ENCODE results near the gene STARD13. TPM values are rescaled to one million over a fixed set of nuclear protein-coding genes. Genes with fewer than 3 reads are reported as not detected.

The STARD13 gene
- total RNA-seq, 1 experiment from 2014 or later, result 4.1 TPM

DNA sequence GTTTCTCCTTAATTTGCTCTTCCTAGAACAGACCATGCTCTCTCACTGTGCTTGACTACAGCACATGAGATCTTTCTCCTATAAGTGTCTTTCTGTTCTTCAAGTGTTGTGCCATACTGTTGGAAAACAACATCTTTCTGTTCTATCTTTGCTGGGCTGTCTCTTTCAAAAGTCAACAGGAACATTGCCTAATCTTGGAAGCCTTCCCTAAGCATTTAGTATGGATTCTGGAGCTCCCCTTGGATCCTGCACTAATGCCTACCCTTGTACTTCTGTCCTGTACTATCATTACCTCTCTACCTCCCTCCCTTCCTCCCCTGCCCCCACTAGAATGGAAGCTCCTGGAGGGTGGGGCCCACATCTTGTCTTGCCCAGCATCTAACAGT, 26.8 kb downstream of the STARD13 start:
- no TSS peak for BruUV-seq (replicated peaks)
- TF ChIP-seq EGR1 (IDR thresholded peaks at IDR 0.05; ENCODE audit: low read depth) (no peak), ELF1 (IDR thresholded peaks at IDR 0.05; ENCODE audit: borderline replicate concordance, low read depth) (no peak), SP1 (IDR thresholded peaks at IDR 0.05; ENCODE audit: low read depth) (no peak), EZH2phosphoT487 (IDR thresholded peaks at IDR 0.05; ENCODE audit: borderline replicate concordance) (no peak), TCF7L2 (IDR thresholded peaks at IDR 0.05; ENCODE audit: borderline replicate concordance, extremely low read depth, insufficient read depth, insufficient read length) (no peak), POLR2AphosphoS5 (IDR thresholded peaks at IDR 0.05; ENCODE audit: low read depth, low read length) (no peak), SIN3A (IDR thresholded peaks at IDR 0.05; ENCODE audit: low read depth) (no peak), FOSL1 (IDR thresholded peaks at IDR 0.05; ENCODE audit: low read depth) (no peak), CEBPB (IDR thresholded peaks at IDR 0.05; ENCODE audit: low read depth) (no peak), ZNF274 (IDR thresholded peaks at IDR 0.05; ENCODE audit: low read depth, low read length) (no peak), CBX3 (IDR thresholded peaks at IDR 0.05; ENCODE audit: low read depth) (no peak), JUND (IDR thresholded peaks at IDR 0.05) (no peak), POLR2A (IDR thresholded peaks at IDR 0.05; ENCODE audit: borderline replicate concordance, extremely low read depth, insufficient read depth, insufficient read length) (no peak)
- TF ChIP-seq, protein P1, sequence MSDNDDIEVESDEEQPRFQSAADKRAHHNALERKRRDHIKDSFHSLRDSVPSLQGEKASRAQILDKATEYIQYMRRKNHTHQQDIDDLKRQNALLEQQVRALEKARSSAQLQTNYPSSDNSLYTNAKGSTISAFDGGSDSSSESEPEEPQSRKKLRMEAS (IDR thresholded peaks at IDR 0.05), result no peak
- TF ChIP-seq, protein P2, sequence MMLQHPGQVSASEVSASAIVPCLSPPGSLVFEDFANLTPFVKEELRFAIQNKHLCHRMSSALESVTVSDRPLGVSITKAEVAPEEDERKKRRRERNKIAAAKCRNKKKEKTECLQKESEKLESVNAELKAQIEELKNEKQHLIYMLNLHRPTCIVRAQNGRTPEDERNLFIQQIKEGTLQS (IDR thresholded peaks at IDR 0.05), result no peak
- TF ChIP-seq, protein P3, sequence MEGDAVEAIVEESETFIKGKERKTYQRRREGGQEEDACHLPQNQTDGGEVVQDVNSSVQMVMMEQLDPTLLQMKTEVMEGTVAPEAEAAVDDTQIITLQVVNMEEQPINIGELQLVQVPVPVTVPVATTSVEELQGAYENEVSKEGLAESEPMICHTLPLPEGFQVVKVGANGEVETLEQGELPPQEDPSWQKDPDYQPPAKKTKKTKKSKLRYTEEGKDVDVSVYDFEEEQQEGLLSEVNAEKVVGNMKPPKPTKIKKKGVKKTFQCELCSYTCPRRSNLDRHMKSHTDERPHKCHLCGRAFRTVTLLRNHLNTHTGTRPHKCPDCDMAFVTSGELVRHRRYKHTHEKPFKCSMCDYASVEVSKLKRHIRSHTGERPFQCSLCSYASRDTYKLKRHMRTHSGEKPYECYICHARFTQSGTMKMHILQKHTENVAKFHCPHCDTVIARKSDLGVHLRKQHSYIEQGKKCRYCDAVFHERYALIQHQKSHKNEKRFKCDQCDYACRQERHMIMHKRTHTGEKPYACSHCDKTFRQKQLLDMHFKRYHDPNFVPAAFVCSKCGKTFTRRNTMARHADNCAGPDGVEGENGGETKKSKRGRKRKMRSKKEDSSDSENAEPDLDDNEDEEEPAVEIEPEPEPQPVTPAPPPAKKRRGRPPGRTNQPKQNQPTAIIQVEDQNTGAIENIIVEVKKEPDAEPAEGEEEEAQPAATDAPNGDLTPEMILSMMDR (IDR thresholded peaks at IDR 0.05 in 2 of 3, conservative IDR thresholded peaks at IDR 0.05 in 1 of 3; ENCODE audit: borderline replicate concordance in 1 of 3, insufficient read depth in 1 of 3, low read depth in 2 of 3, low read length in 2 of 3), result no peak
- Histone ChIP-seq H3K4me1 (ENCODE audit: control insufficient read depth in 1 of 2, insufficient read depth in 2 of 2, low read length in 2 of 2) (peaks cover 31 to 32% of the 10 kb centered on the region in 2 experiments; a peak in 3 of 4 replicates), H2AFZ (ENCODE audit: low read depth, low read length, poor library complexity, severe bottlenecking) (no peak overlapping the region), H3K9me2 (ENCODE audit: insufficient read depth) (no peaks in the 10 kb centered on the region), H3K36me3 (ENCODE audit: control insufficient read depth in 1 of 2, insufficient read depth in 2 of 2, low read length in 2 of 2) (no peaks in the 10 kb centered on the region), H4K20me1 (ENCODE audit: insufficient read depth) (no peaks in the 10 kb centered on the region), H3K27me3 (ENCODE audit: insufficient read depth, low read length) (no peaks in the 10 kb centered on the region), H3K9ac (ENCODE audit: low read length) (no peak overlapping the region), H3K27ac (ENCODE audit: low read depth, low read length) (no peak overlapping the region), H3K9me3 (ENCODE audit: control insufficient read depth in 1 of 2, insufficient read depth in 1 of 2, low read depth in 1 of 2, low read length in 2 of 2) (no peaks in the 10 kb centered on the region), H3K79me2 (ENCODE audit: insufficient read depth, low read length) (no peaks in the 10 kb centered on the region), H3K4me2 (ENCODE audit: low read length) (no peak overlapping the region), H3K4me3 (replicated peaks in 1 of 2; ENCODE audit: low read depth in 1 of 2, low read length in 2 of 2) (no peak overlapping the region)
- ChIA-PET CTCF (no interaction called here), RAD21 (ENCODE audit: low non-redundant PET in 1 of 2, low total read pairs in 2 of 2, uncharacterized antibody in 2 of 2, unreplicated experiment in 2 of 2) (no interaction called here), POLR2A (no interaction called here)
- ATAC-seq (no peak), DNase-seq (ENCODE audit: low read depth, low spot score) (no peak)
- intact Hi-C loops (cut with micrococcal nuclease), result no loop called here
